Panc1 (cell line): ENCODE measurements around the gene WNT7B.

Experiments
- POLR2AphosphoS5 ChIP-seq: IDR thresholded peaks from 2 replicates; pipeline ENCODE4 v1.6.1; 2012; ENCODE audit warnings: mild to moderate bottlenecking, low read depth, low read length, moderate library complexity
- REST ChIP-seq, 2 experiments: IDR thresholded peaks; 2 replicates each; pipeline ENCODE4 v1.6.1; 2011 to 2012; ENCODE audit warnings: low read depth in 2 of 2, control low read depth in 1 of 2, low read length in 1 of 2, mild to moderate bottlenecking in 1 of 2, moderate library complexity in 1 of 2; ENCODE audit not compliant: insufficient read depth in 1 of 2
- SIN3A ChIP-seq: IDR thresholded peaks from 2 replicates; pipeline ENCODE4 v1.6.1; 2012; ENCODE audit warnings: low read depth, mild to moderate bottlenecking, low read length, moderate library complexity, borderline replicate concordance; ENCODE audit not compliant: insufficient read depth
- TCF7L2 ChIP-seq: IDR thresholded peaks from 2 replicates; pipeline ENCODE4 v1.6.1; 2011; ENCODE audit warnings: mild to moderate bottlenecking, low read depth, low read length, inconsistent platforms
- TF ChIP-seq, protein P1 (sequence below): fragments of 450-650 bp; IDR thresholded peaks from 2 replicates; pipeline ENCODE4 v1.5.1; 2017; ENCODE audit warnings: mild to moderate bottlenecking

GRCh38 chr22:46021577-46021976 lies 44.6 kb upstream of the WNT7B start:
- TF ChIP-seq, protein P1, sequence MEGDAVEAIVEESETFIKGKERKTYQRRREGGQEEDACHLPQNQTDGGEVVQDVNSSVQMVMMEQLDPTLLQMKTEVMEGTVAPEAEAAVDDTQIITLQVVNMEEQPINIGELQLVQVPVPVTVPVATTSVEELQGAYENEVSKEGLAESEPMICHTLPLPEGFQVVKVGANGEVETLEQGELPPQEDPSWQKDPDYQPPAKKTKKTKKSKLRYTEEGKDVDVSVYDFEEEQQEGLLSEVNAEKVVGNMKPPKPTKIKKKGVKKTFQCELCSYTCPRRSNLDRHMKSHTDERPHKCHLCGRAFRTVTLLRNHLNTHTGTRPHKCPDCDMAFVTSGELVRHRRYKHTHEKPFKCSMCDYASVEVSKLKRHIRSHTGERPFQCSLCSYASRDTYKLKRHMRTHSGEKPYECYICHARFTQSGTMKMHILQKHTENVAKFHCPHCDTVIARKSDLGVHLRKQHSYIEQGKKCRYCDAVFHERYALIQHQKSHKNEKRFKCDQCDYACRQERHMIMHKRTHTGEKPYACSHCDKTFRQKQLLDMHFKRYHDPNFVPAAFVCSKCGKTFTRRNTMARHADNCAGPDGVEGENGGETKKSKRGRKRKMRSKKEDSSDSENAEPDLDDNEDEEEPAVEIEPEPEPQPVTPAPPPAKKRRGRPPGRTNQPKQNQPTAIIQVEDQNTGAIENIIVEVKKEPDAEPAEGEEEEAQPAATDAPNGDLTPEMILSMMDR: no peak
- TF ChIP-seq TCF7L2 (no peak), POLR2AphosphoS5 (no peak), REST (IDR thresholded peaks at IDR 0.05; ENCODE audit: insufficient read depth in 1 of 2, low read depth in 2 of 2, low read length in 1 of 2) (no peak), SIN3A (no peak)
